ENCODE results near the gene PTGER1.
A peak's percentile ranks its signal among the peaks of the same experiment; 100 is the strongest.
"Not testable (repeated sequence)": the region's sequence is repeated elsewhere in the genome, so short reads cannot be mapped to it uniquely, and the experiment has no call there.

The PTGER1 gene

GRCh38 chr19:14473978-14474578 is 1.1 kb downstream of the PTGER1 start:
- DNase-seq (ENCODE audit: low read depth): no peak

GRCh38 chr19:14473073-14473977 is 1.8 kb downstream of the PTGER1 start:
- no peak for DNase-seq (ENCODE audit: low read depth)

GRCh38 chr19:14472202-14472938 is 2.8 kb downstream of the PTGER1 start:
- DNase-seq (ENCODE audit: low read depth): peak; percentile 78

- no peak for DNase-seq (ENCODE audit: low read depth)
Observed at GRCh38 chr19:14471436-14472187, 3.5 kb downstream of the PTGER1 start.

- DNase-seq (ENCODE audit: low read depth): no peak
Observed at GRCh38 chr19:14470031-14470876, 4.9 kb downstream of the PTGER1 start.

DNA sequence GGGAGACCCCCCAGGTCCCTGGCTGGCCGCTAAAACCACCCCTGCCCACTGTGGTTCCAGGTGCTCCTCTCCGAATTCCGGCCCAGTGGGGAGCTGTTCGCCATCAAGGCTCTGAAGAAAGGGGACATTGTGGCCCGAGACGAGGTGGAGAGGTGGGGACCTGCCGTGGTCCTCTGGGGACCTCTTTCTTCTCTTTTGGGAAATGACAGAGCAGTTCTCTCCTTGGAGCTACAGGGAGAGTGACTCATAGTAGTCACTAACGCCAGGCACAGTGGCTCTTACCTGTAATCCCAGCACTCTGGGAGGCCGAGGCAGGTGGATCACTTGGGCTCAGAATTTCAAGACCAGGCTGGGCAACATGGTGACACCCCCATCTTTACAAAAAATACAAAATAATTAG is 7.3 kb downstream of the PTGER1 start:
- no peak for DNase-seq (ENCODE audit: low read depth)

- DNase-seq (ENCODE audit: low read depth): no peak
Observed at GRCh38 chr19:14467391-14467790, 7.8 kb downstream of the PTGER1 start.

DNA sequence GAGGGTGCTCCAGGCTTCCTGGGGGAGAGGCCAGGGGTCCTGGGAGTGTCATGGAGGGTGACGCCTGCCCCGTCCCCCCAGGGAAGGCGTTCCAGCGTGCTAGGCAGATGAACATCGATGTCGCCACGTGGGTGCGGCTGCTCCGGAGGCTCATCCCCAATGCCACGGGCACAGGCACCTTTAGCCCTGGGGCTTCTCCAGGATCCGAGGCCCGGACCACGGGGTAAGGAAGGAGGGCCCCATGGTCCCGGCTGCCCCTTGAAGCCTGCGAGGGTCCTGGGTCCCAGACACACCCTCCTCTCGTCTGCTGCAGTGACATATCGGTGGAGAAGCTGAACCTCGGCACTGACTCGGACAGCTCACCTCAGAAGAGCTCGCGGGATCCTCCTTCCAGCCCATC is 11.4 kb downstream of the PTGER1 start:
- no peak for DNase-seq (ENCODE audit: low read depth)

GRCh38 chr19:14462401-14462800 is 12.8 kb downstream of the PTGER1 start:
- DNase-seq (ENCODE audit: low read depth): not testable (repeated sequence)

GRCh38 chr19:14460935-14461334 is 14.2 kb downstream of the PTGER1 start:
- no peak for DNase-seq (ENCODE audit: low read depth)

DNA sequence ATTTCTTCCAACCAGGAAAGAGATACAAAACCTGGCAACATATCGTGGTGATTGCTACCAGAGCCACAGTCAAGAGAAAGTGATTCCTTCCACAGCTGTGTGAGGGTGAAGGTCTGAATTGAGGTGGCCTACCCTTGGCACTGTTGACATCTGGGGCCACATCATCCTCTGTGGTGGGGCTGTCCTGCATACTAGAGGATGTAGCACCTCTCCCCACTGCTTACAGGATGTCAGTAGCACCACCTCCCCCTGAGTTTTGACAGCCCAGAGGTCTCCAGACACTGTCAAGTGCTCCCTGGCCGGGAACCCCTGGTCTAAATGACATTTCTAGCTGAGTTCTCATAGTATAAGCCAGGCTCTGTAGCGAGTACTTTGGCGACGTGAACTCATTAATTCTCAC is 15.5 kb downstream of the PTGER1 start:
- DNase-seq (ENCODE audit: low read depth): no peak

- not testable (repeated sequence) for DNase-seq (ENCODE audit: low read depth)
Observed at GRCh38 chr19:14452303-14452702, 22.9 kb downstream of the PTGER1 start.

- DNase-seq (ENCODE audit: low read depth): no peak
Observed at GRCh38 chr19:14450876-14451275, 24.3 kb downstream of the PTGER1 start.

- DNase-seq (ENCODE audit: low read depth): peak; percentile 72
Observed at GRCh38 chr19:14450168-14450874, 24.8 kb downstream of the PTGER1 start.

GRCh38 chr19:14449321-14449720 is 25.8 kb downstream of the PTGER1 start:
- DNase-seq (ENCODE audit: low read depth): no peak

DNA sequence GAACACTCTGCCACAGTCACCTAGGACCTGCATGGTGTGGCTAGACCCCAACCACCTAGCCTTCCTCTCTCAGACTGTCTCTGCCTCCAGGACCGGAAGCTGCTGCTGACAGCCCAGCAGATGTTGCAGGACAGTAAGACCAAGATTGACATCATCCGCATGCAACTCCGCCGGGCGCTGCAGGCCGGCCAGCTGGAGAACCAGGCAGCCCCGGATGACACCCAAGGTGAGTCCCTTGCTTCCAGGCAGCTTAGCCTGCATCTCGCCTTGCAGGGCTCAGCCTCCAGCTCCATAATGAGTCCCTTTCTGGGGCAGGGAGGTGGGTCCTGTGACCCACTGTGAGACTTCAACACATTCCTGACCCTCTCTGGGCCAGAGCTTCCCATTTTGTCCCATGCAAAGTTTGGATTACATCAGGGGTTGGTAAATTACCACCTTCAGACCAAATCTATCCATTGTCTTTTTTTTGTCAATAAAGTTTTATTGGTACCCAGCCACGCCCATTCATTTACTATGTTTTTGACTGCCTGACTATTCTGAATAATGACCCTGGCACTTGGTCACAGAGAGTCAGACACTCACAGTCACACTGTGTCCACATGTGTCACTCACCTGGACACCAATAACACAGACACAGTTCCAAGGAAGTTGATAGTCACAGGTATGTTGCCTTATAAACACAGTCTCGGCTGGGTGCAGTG is 28.7 kb downstream of the PTGER1 start:
- no peak for DNase-seq (ENCODE audit: low read depth)

DNA sequence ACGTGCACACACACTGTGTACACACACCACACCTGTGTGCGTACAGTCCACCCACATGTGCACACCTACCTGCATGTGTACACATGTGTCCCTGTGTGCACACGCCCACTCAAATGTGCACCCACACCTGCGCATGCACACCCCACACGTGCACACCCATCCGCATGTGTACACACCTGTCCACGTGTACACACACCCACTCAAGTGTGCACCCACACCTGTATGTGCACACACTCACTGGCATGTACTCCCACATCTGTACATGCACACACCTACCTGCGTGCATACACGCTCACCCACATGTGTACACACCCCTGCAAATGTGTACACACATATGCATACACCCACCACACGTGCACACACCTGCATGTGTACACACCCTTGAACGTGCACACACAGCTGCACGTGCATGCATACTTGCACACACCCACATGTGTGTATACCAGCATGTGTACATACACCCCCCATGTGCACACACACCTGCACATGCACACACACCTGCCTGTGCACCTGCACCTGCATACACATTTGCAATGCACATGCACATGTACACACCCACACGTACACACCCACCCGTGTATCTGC is 31.4 kb downstream of the PTGER1 start:
- no peak for DNase-seq (ENCODE audit: low read depth)

GRCh38 chr19:14442891-14443631 is 32.1 kb downstream of the PTGER1 start:
- DNase-seq (ENCODE audit: low read depth): no peak
